ENCODE data around the gene PERM1.
"Not testable (repeated sequence)": the region's sequence is repeated elsewhere in the genome, so short reads cannot be mapped to it uniquely, and the experiment has no call there.

The PERM1 gene

GRCh38 chr1:963301-963651 is 18.6 kb downstream of the PERM1 start:
- no peak for DNase-seq

- no peak for DNase-seq
Observed at GRCh38 chr1:962381-963300, 19.3 kb downstream of the PERM1 start.

GRCh38 chr1:961132-961669 is 20.7 kb downstream of the PERM1 start:
- no peak for DNase-seq

GRCh38 chr1:960363-961131 is 21.3 kb downstream of the PERM1 start, which contains the start of gene KLHL17:
Gene KLHL17 (plus strand): TSS chr1:960584. CDS start chr1:960694, 110 bp downstream.
- DNase-seq, result peak; percentile 89

- DNase-seq, result no peak
Observed at GRCh38 chr1:959731-960362, 22.0 kb downstream of the PERM1 start.

- peak; percentile 98 for DNase-seq
Observed at GRCh38 chr1:958823-959730, 22.8 kb downstream of the PERM1 start, which contains the start of gene NOC2L. Gene NOC2L (minus strand): TSS chr1:959256. CDS start chr1:959240, 16 bp downstream.

GRCh38 chr1:956636-957035 is 25.3 kb downstream of the PERM1 start:
- no peak for DNase-seq

- DNase-seq, result no peak
Observed at GRCh38 chr1:955474-955873, 26.4 kb downstream of the PERM1 start.

- no peak for DNase-seq
Observed at GRCh38 chr1:954927-955326, 27.0 kb downstream of the PERM1 start.

- no peak for DNase-seq
Observed at GRCh38 chr1:953524-954320, 28.2 kb downstream of the PERM1 start.

- DNase-seq, result no peak
Observed at GRCh38 chr1:952603-953002, 29.3 kb downstream of the PERM1 start.

GRCh38 chr1:952201-952600 is 29.7 kb downstream of the PERM1 start:
- DNase-seq, result no peak

- no peak for DNase-seq
Observed at GRCh38 chr1:951364-951763, 30.5 kb downstream of the PERM1 start.

GRCh38 chr1:950881-951280 is 31.0 kb downstream of the PERM1 start:
- DNase-seq, result no peak

- DNase-seq, result no peak
Observed at GRCh38 chr1:950268-950667, 31.6 kb downstream of the PERM1 start.

GRCh38 chr1:947958-948357 is 33.9 kb downstream of the PERM1 start:
- no peak for DNase-seq

- not testable (repeated sequence) for DNase-seq
Observed at GRCh38 chr1:946811-947210, 35.1 kb downstream of the PERM1 start.

GRCh38 chr1:945688-946556 is 36.0 kb downstream of the PERM1 start:
- no peak for DNase-seq

GRCh38 chr1:944341-945325 is 37.3 kb downstream of the PERM1 start:
- no peak for DNase-seq

Measured in stimulated activated CD8-positive, alpha-beta memory T cell treated with anti-CD3 and anti-CD28 coated beads, Interleukin-4, amount 100 ng/mL, for 48 hours (primary cell).